Right renal cortex interstitium (tissue), 3 donors: Measurements from ENCODE around the gene RASSF10. TPM values are rescaled to one million over a fixed set of nuclear protein-coding genes. Genes with fewer than 3 reads are reported as not detected.
A peak's percentile ranks its signal among the peaks of the same experiment; 100 is the strongest.

Experiments used
- DNase-seq, 3 donors: peaks; one replicate each; pipeline ENCODE4 v3.0.0-alpha.2; 2013; ENCODE audit warnings: low read depth in 3 of 3, low spot score in 2 of 3
- polyA plus RNA-seq, 3 donors: library from polyadenylated mRNA; unstranded; fragments of 120-200 nt; gene quantifications; one replicate each; pipeline ENCODE4 v1.2.1, GENCODE V29; 2013; ENCODE audit not compliant: insufficient read length in 3 of 3

Gene RASSF10
- 10 to 100 TPM; 19.2 to 27.4 (median 25.3) TPM for polyA plus RNA-seq

DNA sequence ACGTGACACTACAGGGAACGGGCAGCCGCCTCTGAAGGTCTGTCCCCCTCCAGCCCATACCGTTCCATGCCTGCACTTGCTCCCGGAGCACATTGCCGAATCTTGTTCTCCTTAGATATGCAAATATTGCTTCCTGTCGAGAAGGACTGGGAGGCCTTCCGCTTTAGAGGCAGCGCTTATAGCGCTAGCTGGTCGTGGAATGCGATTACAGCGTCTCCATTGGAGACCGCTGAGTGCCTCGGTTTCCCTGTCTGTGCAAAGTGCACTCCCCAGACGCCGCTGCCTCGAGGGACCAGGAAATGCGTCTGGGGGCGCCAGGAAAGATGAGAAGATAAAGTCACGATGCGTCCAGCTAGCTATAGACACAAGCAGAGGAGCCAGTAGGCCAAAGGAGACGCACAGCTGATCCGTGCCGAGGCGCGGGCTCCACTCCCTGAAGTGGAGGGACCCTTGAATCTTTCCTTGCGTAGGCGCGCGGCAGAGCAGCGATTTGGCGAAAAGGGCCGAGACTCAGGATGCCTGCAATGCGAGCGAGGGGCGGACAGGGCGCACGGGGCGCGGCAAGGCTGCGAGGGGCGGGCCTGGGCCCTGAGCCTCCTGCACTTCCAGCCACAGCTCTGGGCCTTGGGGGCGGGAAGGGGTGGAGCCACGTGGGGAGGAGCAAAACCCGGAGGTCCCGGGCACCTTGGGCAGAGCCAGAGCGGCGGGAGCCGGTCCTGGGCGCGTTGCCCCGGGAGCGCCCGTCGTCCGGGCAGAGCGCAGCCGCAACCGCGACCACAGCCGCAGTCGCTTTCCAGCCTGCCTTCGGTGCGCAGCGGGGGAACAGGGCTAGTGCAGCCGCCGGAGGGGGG, at the start of gene RASSF10:
Gene RASSF10 (plus strand): TSS at position 692 of the 851 bp plus-strand sequence. CDS start 261 bp downstream, outside the sequence.
- DNase-seq: no peak

DNA sequence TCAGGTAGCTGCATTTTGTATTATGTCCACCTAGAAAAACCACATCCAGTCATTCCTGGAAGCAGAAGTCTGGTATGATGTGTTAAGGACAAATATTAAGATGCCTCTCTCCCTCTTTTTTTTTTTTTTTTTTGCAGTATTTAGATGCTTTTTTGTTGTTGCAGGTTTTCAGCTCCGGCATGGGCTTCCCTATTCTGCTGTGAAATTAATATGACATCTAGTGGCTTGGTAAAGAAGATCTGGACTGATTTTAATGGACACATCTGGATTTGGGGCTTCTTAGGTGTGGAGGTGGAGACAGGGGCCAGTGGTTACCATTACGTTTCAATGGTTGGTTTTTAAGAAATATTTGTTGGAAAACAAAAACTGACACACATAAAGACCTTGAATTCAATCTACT, 47.5 kb upstream of the RASSF10 start:
- DNase-seq: no peak

DNA sequence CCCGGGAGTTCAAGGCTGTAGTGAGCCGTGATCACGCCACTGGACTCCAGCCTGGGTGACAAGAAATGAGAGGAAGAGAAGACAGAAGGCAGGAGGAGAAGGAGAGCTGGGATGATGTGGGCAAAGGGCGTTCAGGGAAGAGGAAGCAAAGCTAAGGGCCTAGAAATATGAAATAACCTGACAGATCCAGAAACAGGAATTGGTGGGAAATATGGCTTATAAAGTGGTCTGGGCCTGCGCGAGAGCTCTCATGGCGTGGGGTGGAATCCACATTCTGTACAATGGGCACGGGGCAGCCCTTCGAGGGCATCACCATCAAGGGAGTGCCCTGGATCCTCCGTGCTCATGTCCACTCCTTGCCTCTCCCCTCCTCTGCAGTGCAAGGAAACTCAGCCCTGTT, 46.8 kb upstream of the RASSF10 start:
- DNase-seq: no peak

DNA sequence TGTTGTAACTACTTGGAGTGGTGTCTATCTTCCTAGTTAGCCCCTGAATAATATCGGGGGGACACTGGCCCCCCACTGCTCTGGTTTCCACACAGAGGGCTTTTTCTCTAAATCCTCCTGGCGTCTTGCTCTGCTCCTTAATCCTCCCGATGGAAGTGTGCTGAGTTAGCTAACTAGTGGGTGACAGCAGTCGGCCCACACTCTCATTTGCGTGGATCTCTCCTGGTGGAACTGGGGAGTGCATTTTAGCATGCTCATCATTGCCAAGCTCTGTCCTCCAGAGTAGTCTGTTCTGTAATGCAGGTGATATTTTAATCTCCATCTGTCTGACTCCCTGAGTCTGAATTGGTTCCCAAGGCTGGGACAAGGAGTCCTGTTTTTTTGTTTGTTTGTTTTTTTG, 46.1 kb upstream of the RASSF10 start:
- no peak for DNase-seq

DNA sequence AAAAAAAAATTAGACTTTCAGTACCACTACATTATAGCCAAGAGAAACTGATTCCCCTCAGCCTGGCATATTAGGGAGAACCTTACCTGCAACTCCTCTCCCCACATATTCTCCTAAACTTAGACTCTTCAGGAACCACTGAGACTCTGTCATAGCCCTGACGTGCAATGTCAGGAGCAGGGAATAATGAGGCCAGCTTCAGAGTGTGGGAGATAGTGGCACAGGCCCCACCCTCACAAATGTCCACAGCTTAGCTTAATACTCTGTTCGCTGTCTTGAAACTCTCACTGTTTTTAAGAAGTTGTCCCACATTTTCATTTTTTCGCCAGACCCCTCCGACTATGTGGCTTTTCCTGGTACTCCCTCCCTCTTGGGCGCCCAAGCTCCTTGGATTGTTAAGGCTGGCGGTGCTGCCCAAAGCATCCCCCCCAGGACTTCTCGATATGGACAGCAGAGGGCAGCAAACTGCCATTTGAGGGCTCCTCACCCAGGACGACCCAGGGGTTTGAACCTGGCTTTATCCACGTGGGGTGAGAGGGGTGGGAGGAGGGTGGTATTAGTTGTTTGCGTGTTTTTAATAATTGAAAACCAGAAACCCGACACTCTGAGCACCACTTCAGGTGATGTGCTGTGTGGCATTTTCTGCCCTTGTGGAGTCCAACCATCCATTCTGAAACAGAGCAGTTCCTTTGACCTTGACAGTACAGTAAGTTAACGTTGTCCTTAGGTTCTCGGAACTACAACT, 45.2 kb upstream of the RASSF10 start:
- peak in 1 of 3 donors; percentile 52 for DNase-seq

DNA sequence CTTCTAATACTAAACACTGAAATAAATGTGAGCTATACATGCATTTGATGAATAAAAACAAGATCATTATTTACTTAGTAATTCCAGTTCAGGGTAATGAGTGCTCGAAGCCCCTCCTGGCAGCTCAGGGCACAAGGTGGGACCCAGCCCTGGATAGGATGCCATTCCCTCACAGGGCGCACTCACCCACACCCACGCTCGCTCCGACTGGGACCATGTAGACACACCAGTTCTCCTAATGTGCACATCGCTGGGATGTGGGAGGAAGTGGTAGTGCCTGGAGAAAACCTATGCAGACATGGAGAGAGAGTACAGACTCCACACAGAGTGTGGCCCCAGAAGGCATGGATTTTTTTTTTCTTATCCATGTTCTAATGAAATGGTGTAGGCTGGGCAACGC, 44.5 kb upstream of the RASSF10 start:
- DNase-seq: no peak

DNA sequence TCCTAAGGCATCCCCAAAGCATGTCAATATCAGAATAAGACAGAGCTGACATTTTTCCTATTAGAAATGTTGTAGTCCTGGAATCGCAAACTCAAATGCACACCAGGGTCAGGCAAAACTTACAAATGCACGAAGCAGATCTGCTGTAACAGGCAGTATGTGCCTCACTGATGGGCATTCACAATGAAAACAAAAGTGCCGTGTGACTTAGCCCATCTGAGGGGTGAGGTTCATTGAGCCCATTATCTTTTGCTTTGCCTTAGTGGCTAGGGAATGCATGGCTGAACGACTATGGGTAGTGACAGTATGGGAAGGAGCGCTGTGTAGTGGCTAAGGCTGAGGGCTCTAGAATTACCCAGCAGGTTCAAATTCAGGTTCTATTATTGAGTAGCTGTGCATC, 43.1 kb upstream of the RASSF10 start:
- no peak for DNase-seq

- DNase-seq: no peak
Measured at GRCh38 chr11:12968101-12968500, 41.0 kb upstream of the RASSF10 start.

DNA sequence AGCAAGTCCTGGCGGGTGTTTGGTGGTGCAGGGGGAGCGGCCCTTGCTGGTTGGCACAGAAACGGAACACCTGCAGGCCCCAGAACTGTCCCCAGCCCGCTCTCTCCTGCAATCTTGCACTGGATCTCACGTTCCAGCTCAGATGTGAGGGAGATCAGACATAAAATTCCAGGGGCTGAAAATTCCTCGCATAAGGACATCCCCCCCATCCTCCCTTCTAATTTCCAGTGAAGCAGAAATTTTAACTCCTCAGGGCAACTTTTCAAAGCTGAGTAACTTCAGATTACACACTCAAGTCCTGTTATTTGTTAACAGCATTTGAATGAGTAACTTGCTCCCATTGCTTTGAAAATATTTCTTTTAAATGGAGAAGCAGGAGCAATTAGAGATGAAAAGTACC, 40.3 kb upstream of the RASSF10 start:
- DNase-seq: no peak

GRCh38 chr11:12971955-12972354, 37.2 kb upstream of the RASSF10 start:
- DNase-seq: no peak

- DNase-seq: no peak
Measured at GRCh38 chr11:12973528-12974181, 35.5 kb upstream of the RASSF10 start.

GRCh38 chr11:12975195-12975594, 33.9 kb upstream of the RASSF10 start:
- DNase-seq: no peak

- DNase-seq: no peak
Measured at GRCh38 chr11:12979928-12980689, 29.0 kb upstream of the RASSF10 start.

DNA sequence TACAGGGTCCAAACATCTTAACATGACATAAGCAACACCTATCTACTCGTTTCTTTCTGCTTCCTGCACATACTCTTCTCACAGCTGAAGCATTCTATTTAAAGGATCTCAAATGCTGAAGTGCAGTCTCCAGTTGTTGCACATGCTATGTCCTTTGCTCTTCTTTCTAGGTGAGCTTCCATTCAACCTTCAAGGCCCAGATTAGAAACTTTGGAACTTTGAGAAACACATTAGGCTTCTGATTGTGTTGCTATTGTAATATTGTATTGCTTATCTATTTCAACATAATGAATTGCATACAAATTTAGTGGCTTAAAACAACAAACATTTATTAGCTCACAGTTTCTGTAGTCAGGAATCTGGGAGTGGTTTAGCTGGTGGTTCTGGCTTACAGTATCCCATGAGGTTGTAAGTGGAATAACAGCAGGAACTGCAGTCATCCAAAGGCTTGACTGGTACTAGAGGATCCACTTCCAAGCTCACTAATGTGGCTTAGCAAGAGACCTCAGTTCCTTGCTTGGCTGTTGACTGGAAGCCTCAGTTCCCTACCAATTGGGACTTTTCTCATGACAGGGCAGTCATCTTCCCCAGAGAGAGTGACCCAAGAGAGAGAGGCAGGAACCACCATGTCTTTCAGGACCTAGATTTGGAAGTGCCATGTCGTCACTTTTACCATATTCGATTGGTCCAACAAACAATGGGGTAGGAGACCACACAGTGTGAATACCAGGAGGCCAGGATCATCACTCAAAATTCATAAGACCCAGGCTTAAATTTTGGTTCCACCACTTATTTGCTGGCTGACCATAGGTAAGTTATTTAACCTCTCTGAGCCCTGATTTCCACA, 27.2 kb upstream of the RASSF10 start:
- DNase-seq: no peak

DNA sequence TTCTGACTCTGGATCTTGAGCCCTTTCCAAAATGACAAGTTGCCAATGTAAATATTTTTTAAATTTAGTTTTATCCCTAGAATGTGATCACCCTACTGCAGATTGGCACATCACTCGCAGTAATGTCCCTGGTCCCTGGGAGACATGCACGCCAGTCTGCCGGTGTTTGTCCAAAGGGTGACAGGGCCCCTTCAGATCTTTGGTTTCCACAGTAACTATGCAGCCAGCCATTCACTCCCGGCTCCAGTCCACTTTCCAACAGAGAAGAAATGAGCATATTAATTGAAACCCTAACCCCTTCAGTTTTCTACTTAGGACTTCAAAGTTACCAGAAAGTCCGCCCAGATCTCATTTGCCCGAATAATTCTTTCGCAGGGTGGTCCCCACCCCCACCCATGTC, 25.8 kb upstream of the RASSF10 start:
- no peak for DNase-seq

DNA sequence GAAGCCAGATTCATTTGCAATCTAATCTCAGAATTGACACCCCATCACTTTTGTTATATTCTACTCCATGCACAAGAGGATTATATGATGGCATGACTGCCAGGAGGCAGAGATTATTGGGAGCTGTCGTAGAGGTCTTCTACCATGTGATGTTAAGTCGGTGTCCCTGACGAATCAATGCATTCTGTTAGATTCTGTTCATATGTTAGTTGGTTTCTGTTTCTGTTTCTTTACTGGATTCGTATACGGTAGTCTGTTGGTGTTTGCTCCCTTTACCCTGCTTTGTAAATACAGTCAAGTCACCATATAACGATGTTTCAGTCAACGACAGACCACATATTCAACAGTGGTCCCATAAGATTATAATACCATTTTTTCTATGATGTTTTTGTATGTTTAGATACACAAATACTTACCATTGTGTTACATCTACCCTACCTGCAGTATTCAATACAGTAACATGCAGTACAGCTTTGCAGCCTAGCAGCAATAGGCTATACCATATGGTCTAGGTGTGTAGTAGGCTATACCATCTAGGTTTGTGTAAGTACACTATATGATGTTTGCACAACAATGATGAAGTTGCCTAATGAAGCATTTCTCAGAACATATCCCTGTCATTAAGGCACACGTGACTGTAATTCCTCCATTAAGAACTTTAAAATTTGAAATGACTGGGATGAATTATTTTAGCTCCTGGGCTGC, 22.8 kb upstream of the RASSF10 start:
- DNase-seq: no peak

DNA sequence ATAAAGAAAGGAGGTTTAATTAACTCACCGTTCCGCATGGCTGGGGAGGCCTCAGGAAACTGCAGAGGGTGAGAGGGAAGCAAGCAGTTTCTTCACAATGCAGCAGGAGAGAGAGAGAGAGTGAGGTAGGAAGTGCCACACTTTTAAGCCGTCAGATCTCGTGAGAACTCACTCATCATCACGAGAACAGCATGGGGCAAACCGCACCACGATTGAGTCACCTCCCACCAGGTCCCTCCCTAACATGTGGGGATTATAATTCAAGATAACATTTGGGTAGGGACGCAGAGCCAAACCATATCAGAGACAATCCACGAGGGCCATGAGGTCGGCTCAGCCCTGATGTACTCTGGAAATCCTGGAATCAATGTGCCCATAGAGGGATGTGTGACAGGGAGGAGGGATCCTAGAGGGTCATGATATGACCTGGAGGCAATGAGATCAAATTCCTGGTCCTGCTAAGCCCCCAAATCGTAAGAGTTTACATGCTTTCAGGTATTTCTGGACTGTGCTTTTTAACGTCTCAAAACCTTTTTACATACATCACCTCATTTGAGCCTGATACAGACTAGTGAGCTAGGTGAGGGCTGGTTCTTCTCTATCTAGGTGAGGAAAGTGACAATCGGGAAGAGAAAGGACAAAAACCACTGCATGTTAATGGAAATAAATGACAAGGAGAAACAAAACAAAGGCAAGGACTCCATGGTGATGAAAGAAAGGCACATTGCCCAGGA, 19.5 kb upstream of the RASSF10 start:
- DNase-seq: no peak

DNA sequence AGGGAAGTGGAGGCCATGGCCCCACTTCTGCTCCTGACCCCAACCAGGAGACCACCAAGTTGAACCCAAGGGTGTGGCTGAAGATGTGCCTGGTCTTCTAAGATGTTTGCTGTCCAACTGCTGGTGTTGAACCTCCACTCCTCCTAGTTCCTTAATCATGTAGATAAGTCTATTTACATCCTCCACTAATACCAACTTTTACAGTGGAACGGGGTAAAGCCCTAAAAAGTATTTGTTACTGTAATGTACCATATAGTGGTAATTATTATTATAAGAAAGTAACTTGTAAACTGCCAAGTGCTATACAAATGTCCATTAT, 19.0 kb upstream of the RASSF10 start:
- DNase-seq: no peak

DNA sequence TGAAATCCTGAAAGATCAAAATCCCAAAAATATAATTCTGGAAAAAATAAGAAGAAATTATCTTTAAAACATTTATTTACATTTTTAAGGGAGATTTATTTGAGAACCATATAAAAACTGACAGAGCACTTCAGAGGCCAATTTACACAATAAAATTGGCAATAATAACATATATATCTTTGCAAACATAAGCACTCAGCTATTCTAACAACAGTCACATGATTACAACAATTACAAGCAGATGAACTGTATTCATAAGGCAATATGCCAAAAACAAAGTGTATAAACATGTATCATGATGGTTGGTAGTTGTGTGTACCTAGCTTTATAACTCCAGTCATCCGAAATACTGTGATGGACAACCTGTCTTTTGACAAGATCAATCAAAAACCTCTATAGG, 17.7 kb upstream of the RASSF10 start:
- no peak for DNase-seq
